GM19438 (cell line): ENCODE measurements around the gene KNTC1.
"Not testable (repeated sequence)": the region's sequence is repeated elsewhere in the genome, so short reads cannot be mapped to it uniquely, and the experiment has no call there.

Experiments
- ATAC-seq: cut with Tn5 transposase; IDR thresholded peaks from one replicate; pipeline ENCODE4 v1.9.1; 2021; ENCODE audit warnings: low read depth; ENCODE audit not compliant: unreplicated experiment

The KNTC1 gene

GRCh38 chr12:122506393-122506938 is 20.6 kb upstream of the KNTC1 start:
- no peak for ATAC-seq

- ATAC-seq, result no peak
Observed at GRCh38 chr12:122508163-122508562, 18.9 kb upstream of the KNTC1 start.

- ATAC-seq, result not testable (repeated sequence)
Observed at GRCh38 chr12:122513028-122513427, 14.0 kb upstream of the KNTC1 start.

- ATAC-seq, result no peak
Observed at GRCh38 chr12:122513660-122514059, 13.4 kb upstream of the KNTC1 start.

GRCh38 chr12:122515275-122515674 is 11.8 kb upstream of the KNTC1 start:
- no peak for ATAC-seq

- no peak for ATAC-seq
Observed at GRCh38 chr12:122516544-122517361, 10.3 kb upstream of the KNTC1 start.

- no peak for ATAC-seq
Observed at GRCh38 chr12:122517877-122518276, 9.2 kb upstream of the KNTC1 start.

- ATAC-seq, result no peak
Observed at GRCh38 chr12:122518908-122519307, 8.1 kb upstream of the KNTC1 start.

- no peak for ATAC-seq
Observed at GRCh38 chr12:122519418-122519817, 7.6 kb upstream of the KNTC1 start.

- no peak for ATAC-seq
Observed at GRCh38 chr12:122520676-122521075, 6.4 kb upstream of the KNTC1 start.

GRCh38 chr12:122523280-122523679 is 3.8 kb upstream of the KNTC1 start:
- ATAC-seq, result no peak

- ATAC-seq, result no peak
Observed at GRCh38 chr12:122523846-122524718, 3.0 kb upstream of the KNTC1 start.

- peak; percentile 3 for ATAC-seq
Observed at GRCh38 chr12:122527478-122527944, 462 bp downstream of the KNTC1 start.

- ATAC-seq, result no peak
Observed at GRCh38 chr12:122528582-122528981, 1.5 kb downstream of the KNTC1 start.

- ATAC-seq, result no peak
Observed at GRCh38 chr12:122528992-122529391, 1.9 kb downstream of the KNTC1 start.

GRCh38 chr12:122533856-122534255 is 6.8 kb downstream of the KNTC1 start:
- no peak for ATAC-seq

- ATAC-seq, result no peak
Observed at GRCh38 chr12:122537021-122537420, 10.0 kb downstream of the KNTC1 start.

- no peak for ATAC-seq
Observed at GRCh38 chr12:122538496-122538895, 11.4 kb downstream of the KNTC1 start.

GRCh38 chr12:122544537-122544936 is 17.5 kb downstream of the KNTC1 start:
- ATAC-seq, result no peak

- no peak for ATAC-seq
Observed at GRCh38 chr12:122545855-122546254, 18.8 kb downstream of the KNTC1 start.

GRCh38 chr12:122547330-122547729 is 20.3 kb downstream of the KNTC1 start:
- ATAC-seq, result no peak
